ENCODE results near the gene TSPAN5. TPM values are rescaled to one million over a fixed set of nuclear protein-coding genes. Genes with fewer than 3 reads are reported as not detected.

The TSPAN5 gene
- total RNA-seq, 2 donors from 2014 or later: 7.4 to 11.8 TPM

GRCh38 chr4:98505992-98506391, 152.4 kb downstream of the TSPAN5 start:
- Histone ChIP-seq H3K27ac (ENCODE audit: low read depth, low read length) (no peak overlapping the region), H3K4me1 (ENCODE audit: control insufficient read depth, insufficient read depth, low read length) (no peaks in the 10 kb centered on the region), H3K9me3 (ENCODE audit: control insufficient read depth, low read length) (no peaks in the 10 kb centered on the region), H3K4me3 (ENCODE audit: low read length) (no peak overlapping the region), H3K27me3 (ENCODE audit: control insufficient read depth, insufficient read depth, low read length, poor library complexity, severe bottlenecking) (no peaks in the 10 kb centered on the region), H3K36me3 (ENCODE audit: control insufficient read depth, insufficient read depth, low read length) (no peaks in the 10 kb centered on the region), H3K9ac (ENCODE audit: extremely low read depth, low read length, poor library complexity, severe bottlenecking) (no peak overlapping the region)
- H3K9me3 Mint-ChIP-seq: no peaks in the 10 kb centered on the region
- no peak overlapping the region for H3K4me3 Mint-ChIP-seq
- WGBS, 2 experiments (ENCODE audit: insufficient coverage in 1 of 2, insufficient read length in 1 of 2): 67 to 86% methylated on average over 1 of the region's 1 CpG
- no peaks in the 10 kb centered on the region for H3K27me3 Mint-ChIP-seq (ENCODE audit: insufficient read depth)
- H3K36me3 Mint-ChIP-seq (ENCODE audit: low read depth): no peaks in the 10 kb centered on the region
- no peak overlapping the region for H3K27ac Mint-ChIP-seq
- no peak for DNase-seq
- H3K4me1 Mint-ChIP-seq: peaks cover 26% of the 10 kb centered on the region
- TF ChIP-seq, protein P1, sequence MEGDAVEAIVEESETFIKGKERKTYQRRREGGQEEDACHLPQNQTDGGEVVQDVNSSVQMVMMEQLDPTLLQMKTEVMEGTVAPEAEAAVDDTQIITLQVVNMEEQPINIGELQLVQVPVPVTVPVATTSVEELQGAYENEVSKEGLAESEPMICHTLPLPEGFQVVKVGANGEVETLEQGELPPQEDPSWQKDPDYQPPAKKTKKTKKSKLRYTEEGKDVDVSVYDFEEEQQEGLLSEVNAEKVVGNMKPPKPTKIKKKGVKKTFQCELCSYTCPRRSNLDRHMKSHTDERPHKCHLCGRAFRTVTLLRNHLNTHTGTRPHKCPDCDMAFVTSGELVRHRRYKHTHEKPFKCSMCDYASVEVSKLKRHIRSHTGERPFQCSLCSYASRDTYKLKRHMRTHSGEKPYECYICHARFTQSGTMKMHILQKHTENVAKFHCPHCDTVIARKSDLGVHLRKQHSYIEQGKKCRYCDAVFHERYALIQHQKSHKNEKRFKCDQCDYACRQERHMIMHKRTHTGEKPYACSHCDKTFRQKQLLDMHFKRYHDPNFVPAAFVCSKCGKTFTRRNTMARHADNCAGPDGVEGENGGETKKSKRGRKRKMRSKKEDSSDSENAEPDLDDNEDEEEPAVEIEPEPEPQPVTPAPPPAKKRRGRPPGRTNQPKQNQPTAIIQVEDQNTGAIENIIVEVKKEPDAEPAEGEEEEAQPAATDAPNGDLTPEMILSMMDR (conservative IDR thresholded peaks at IDR 0.05): no peak

DNA sequence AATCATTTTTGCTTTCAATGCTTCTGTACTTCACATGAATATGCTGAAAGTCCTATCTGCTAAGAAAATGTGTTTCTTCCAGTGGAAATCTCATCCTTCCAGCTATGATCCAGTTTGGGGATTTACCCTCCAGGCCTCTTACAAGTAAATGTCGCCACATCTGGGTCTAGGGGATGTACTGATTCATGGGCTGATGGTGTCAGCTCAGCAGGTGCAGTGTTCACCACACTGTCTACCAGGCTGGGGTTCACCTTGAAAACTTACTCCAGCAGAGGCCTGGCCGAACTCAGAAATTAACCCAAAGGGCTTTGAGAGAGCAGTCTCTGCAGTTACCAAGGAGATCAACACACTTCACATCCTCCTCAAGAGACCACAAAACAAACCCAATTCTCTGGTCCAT, 154.3 kb downstream of the TSPAN5 start:
- Histone ChIP-seq H3K27ac (ENCODE audit: low read depth, low read length) (no peak overlapping the region), H3K9ac (ENCODE audit: extremely low read depth, low read length, poor library complexity, severe bottlenecking) (no peak overlapping the region), H3K36me3 (ENCODE audit: control insufficient read depth, insufficient read depth, low read length) (no peaks in the 10 kb centered on the region), H3K4me1 (ENCODE audit: control insufficient read depth, insufficient read depth, low read length) (no peaks in the 10 kb centered on the region), H3K27me3 (ENCODE audit: control insufficient read depth, insufficient read depth, low read length, poor library complexity, severe bottlenecking) (no peaks in the 10 kb centered on the region), H3K9me3 (ENCODE audit: control insufficient read depth, low read length) (no peaks in the 10 kb centered on the region), H3K4me3 (ENCODE audit: low read length) (no peak overlapping the region)
- Mint-ChIP-seq H3K9me3 (no peaks in the 10 kb centered on the region), H3K36me3 (ENCODE audit: low read depth) (no peaks in the 10 kb centered on the region), H3K27ac (no peak overlapping the region), H3K27me3 (ENCODE audit: insufficient read depth) (no peaks in the 10 kb centered on the region), H3K4me1 (peaks cover 23% of the 10 kb centered on the region), H3K4me3 (no peak overlapping the region)
- DNase-seq: no peak
- WGBS, 2 experiments (ENCODE audit: insufficient coverage in 1 of 2, insufficient read length in 1 of 2): 93% methylated on average over 2 of the region's 2 CpGs; no CpG with 5 or more reads in 1 of the 2 experiments
- TF ChIP-seq, protein P1 (conservative IDR thresholded peaks at IDR 0.05): no peak

DNA sequence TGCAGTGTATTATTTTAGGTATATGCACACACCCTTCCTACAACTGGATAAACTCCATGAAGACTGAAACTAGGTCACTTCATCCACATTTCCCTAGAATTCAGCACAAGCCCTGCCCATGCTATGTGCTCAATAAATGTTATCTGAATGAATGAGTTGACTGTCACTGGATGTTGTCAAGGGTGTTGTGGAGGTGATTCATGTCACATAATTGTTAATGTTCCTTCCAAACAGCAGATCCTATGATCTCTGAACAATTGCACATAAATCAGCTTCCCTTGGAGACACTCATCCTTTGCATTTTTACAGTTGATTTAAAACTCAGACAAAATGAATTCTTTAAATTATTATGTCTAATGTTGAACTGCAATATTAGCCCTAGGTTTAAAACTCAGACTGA, 154.7 kb downstream of the TSPAN5 start:
- peaks cover 23% of the 10 kb centered on the region for H3K4me1 Mint-ChIP-seq
- no peaks in the 10 kb centered on the region for H3K9me3 Mint-ChIP-seq
- H3K27me3 ChIP-seq (ENCODE audit: control insufficient read depth, insufficient read depth, low read length, poor library complexity, severe bottlenecking): no peaks in the 10 kb centered on the region
- H3K4me3 ChIP-seq (ENCODE audit: low read length): no peak overlapping the region
- no peaks in the 10 kb centered on the region for H3K36me3 Mint-ChIP-seq (ENCODE audit: low read depth)
- TF ChIP-seq, protein P1 (conservative IDR thresholded peaks at IDR 0.05): no peak
- H3K9ac ChIP-seq (ENCODE audit: extremely low read depth, low read length, poor library complexity, severe bottlenecking): no peak overlapping the region
- no peak overlapping the region for H3K27ac ChIP-seq (ENCODE audit: low read depth, low read length)
- no peak overlapping the region for H3K4me3 Mint-ChIP-seq
- DNase-seq: no peak
- H3K9me3 ChIP-seq (ENCODE audit: control insufficient read depth, low read length): no peaks in the 10 kb centered on the region
- no peaks in the 10 kb centered on the region for H3K4me1 ChIP-seq (ENCODE audit: control insufficient read depth, insufficient read depth, low read length)
- no peaks in the 10 kb centered on the region for H3K36me3 ChIP-seq (ENCODE audit: control insufficient read depth, insufficient read depth, low read length)
- no peaks in the 10 kb centered on the region for H3K27me3 Mint-ChIP-seq (ENCODE audit: insufficient read depth)
- H3K27ac Mint-ChIP-seq: no peak overlapping the region

All from endodermal cell (in vitro differentiated cells).